Osteocyte (in vitro differentiated cells): ENCODE results near the gene PKNOX2. TPM values are rescaled to one million over a fixed set of nuclear protein-coding genes. Genes with fewer than 3 reads are reported as not detected.

Experiments used
- DNase-seq: peaks from one replicate; pipeline ENCODE4 v3.0.0; 2021; ENCODE audit warnings: mixed read lengths; ENCODE audit not compliant: unreplicated experiment; ENCODE audit errors: extremely low spot score
- H3K27ac Mint-ChIP-seq: one replicate; pipeline ENCODE4 v1.8.0; 2021; ENCODE audit warnings: mild to moderate bottlenecking, mixed read lengths; ENCODE audit not compliant: unreplicated experiment
- H3K27me3 Mint-ChIP-seq: one replicate; pipeline ENCODE4 v1.8.0; 2021; ENCODE audit warnings: mixed read lengths; ENCODE audit not compliant: unreplicated experiment
- H3K36me3 Mint-ChIP-seq: one replicate; pipeline ENCODE4 v1.8.0; 2021; ENCODE audit warnings: mixed read lengths; ENCODE audit not compliant: unreplicated experiment
- H3K4me1 Mint-ChIP-seq: one replicate; pipeline ENCODE4 v1.8.0; 2021; ENCODE audit warnings: mixed read lengths; ENCODE audit not compliant: unreplicated experiment
- H3K4me3 Mint-ChIP-seq: one replicate; pipeline ENCODE4 v1.8.0; 2021; ENCODE audit warnings: mild to moderate bottlenecking, moderate library complexity, mixed read lengths; ENCODE audit not compliant: unreplicated experiment
- H3K9me3 Mint-ChIP-seq: one replicate; pipeline ENCODE4 v1.8.0; 2021; ENCODE audit warnings: mixed read lengths; ENCODE audit not compliant: unreplicated experiment
- CTCF ChIP-seq: fragments of 200-600 bp; sonication (generic); IDR thresholded peaks from 2 replicates; pipeline ENCODE4 v1.5.0; 2021; ENCODE audit warnings: antibody characterized with exemption, mild to moderate bottlenecking, moderate library complexity
- total RNA-seq: library from RNA; stranded (reverse); gene quantifications from 2 replicates; pipeline ENCODE4 v1.2.1, GENCODE V29; 2021

Gene PKNOX2
- total RNA-seq, 1 donor from 2014 or later, result 89.3 TPM

GRCh38 chr11:125211191-125211947 lies 46.8 kb downstream of the PKNOX2 start:
- Mint-ChIP-seq H3K27ac (peak overlapping the region; percentile 12), H3K27me3 (no peaks in the 10 kb centered on the region), H3K4me3 (no peak overlapping the region), H3K4me1 (peaks cover 53% of the 10 kb centered on the region), H3K9me3 (no peaks in the 10 kb centered on the region), H3K36me3 (peaks cover 4% of the 10 kb centered on the region)
- no peak for DNase-seq
- TF ChIP-seq CTCF, result peak; percentile 28

DNA sequence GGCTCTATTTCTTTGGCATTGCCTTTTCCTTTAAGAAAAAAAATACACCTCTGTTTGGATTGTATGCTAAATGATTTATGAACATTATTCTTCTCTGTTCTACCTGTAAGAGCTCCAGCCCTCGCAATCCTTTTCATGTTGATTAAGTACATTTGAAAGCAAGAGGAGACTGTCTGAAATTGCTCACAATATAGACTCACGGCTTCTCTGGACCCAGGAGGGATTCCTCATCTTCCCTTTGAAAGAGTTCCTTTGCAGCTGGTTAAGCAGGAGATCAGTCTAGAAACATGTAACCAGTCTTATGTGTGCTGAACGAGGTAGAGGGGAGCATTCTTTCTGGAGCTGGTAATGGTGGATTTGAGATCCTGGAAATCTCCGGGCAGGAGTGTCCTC lies 47.4 kb downstream of the PKNOX2 start:
- Mint-ChIP-seq H3K4me3 (no peak overlapping the region), H3K36me3 (peaks cover 4% of the 10 kb centered on the region), H3K4me1 (peaks cover 51% of the 10 kb centered on the region), H3K9me3 (no peaks in the 10 kb centered on the region), H3K27ac (peak overlapping the region; percentile 5), H3K27me3 (no peaks in the 10 kb centered on the region)
- DNase-seq, result no peak
- TF ChIP-seq CTCF, result no peak

DNA sequence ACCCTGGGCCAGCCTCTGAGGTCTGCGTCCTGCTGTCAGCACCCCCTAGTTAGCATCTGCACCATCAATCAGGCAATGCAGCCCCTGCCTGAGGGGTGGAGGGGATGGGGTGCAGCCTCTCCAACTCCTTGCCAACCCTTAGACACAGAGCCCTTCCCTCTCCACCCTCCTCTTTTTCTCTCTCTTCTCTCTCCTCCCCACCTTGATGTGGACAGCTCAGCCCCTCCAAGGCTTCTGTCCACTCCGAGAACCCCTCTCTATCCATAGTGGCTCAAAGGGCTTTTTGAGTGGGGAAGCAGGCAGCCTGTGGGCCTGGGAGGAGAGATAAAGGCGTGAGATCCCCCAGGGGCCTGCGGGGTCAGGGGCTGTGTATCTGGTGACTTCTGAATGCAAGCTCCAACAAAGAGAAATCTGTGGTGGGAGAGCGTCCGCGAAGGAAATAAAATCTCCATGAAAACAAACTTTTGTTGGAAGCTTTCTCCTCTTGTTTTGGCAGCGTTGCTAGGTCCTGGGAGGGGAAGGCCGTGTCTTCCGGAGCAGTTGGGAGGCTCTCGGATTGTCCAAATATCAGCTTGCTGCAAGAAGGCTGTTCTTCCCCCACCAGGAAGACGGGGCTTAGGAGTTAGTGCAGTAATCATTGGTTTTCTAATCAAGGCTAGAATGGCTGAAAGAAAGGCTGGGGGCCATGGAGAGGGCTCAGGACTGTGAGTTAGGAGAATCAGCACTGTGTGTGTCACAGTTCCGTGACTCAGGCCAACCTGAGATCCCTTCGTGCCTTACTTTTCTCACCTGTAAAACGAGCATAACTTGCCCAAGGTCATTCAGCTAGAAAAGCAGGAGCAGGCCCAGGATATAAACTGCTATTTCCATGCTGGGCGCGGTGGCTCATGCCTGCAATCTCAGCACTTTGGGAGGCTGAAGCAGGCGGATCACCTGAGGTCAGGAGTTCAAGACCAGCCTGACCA lies 50.3 kb downstream of the PKNOX2 start:
- no peak for DNase-seq
- no peaks in the 10 kb centered on the region for H3K9me3 Mint-ChIP-seq
- no peaks in the 10 kb centered on the region for H3K27me3 Mint-ChIP-seq
- peaks cover 5% of the 10 kb centered on the region for H3K36me3 Mint-ChIP-seq
- no peak for TF ChIP-seq CTCF
- peak overlapping the region; percentile 87 for H3K27ac Mint-ChIP-seq
- H3K4me1 Mint-ChIP-seq, result peaks cover 65% of the 10 kb centered on the region
- peak overlapping the region; percentile 31 for H3K4me3 Mint-ChIP-seq

DNA sequence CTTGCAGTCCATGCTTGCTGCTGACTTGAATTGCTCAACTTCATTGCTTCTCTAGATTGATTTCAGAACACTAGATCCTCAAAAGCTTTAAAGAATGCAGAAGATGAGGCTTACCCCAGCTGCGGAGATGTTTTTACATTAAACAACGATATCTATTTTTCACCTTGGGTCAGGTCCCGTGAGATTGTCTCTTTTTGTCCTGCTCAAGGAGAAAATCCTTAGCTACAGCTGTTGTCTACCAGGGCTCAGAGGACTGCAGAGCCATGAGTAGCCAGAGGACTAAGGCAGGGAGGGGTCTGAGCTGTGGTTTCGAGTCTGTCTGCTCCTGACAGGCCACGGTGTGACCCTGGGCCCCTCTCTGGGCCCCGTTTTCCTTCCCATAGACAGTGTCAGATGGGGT lies 51.4 kb downstream of the PKNOX2 start:
- Mint-ChIP-seq H3K27me3 (no peaks in the 10 kb centered on the region), H3K4me1 (peaks cover 57% of the 10 kb centered on the region), H3K27ac (peak overlapping the region; percentile 4), H3K4me3 (no peak overlapping the region), H3K9me3 (no peaks in the 10 kb centered on the region), H3K36me3 (peaks cover 5% of the 10 kb centered on the region)
- TF ChIP-seq CTCF, result no peak
- DNase-seq, result no peak

DNA sequence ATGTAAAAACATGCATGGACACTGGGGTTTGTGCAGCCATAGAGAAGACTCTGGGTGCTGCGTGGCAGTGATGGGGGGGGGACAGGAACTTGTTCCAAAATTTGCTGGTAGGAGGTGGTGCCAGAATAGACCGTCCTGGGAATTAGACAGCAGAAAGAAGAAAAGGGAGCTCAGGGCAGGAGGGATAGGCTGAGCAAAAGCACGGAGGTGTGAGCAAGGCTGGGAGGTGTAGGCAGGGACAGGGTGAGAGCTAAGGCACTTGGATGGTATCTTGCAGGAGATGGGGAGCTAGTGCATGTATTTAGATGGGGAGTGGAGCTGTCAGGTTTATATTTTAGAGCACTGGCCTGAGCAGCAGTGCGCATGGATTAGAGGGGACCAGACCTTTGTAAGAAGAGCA lies 53.8 kb downstream of the PKNOX2 start:
- peaks cover 7% of the 10 kb centered on the region for H3K36me3 Mint-ChIP-seq
- TF ChIP-seq CTCF, result no peak
- no peak for DNase-seq
- no peak overlapping the region for H3K27ac Mint-ChIP-seq
- no peaks in the 10 kb centered on the region for H3K9me3 Mint-ChIP-seq
- peaks cover 51% of the 10 kb centered on the region for H3K4me1 Mint-ChIP-seq
- no peaks in the 10 kb centered on the region for H3K27me3 Mint-ChIP-seq
- no peak overlapping the region for H3K4me3 Mint-ChIP-seq
